ENCODE measurements around the gene CCDC141.
A peak's percentile ranks its signal among the peaks of the same experiment; 100 is the strongest.

The CCDC141 gene

GRCh38 chr2:178912416-178913048 lies 137.4 kb downstream of the CCDC141 start:
- DNase-seq (ENCODE audit: low read depth in 2 of 2, low spot score in 1 of 2) = no peak

DNA sequence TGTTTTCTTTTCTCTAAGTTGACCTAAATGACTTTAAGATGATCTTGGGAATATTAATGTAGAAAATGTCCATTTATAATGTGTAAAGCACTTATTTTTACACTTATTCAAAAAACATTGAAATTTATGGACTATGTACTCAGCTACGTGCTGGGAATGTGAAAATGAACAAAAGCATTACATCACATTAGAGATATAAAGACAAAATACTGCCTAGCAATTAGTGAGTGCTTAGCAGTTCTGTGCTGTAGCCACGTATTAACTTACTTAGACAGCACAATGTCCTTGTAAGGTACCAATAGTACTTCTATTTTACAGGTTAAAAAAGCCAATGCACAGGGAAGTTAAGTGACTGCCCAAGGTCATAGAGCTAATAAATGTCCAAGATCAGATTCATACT lies 138.9 kb downstream of the CCDC141 start:
- DNase-seq (ENCODE audit: low read depth in 2 of 2, low spot score in 1 of 2) = no peak

DNA sequence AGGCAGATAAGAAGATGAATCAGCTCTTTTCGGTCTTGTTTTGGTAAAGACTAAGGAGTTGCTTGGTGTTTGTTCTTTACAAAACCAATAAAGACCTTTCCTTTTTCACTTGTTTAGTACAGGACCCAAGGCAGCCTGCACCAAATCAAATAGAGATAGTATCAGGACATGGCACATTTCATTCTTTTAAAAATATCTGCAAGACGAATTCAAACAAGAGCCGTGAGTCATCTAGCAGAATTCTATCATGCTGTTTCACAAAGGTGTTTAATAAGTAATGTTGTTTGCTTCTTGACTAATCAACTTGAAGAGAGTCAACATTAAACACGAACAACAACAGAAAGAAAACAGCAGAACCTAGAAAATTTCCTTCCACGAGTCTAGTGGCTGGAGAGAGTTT lies 139.9 kb downstream of the CCDC141 start:
- DNase-seq (ENCODE audit: low read depth in 2 of 2, low spot score in 1 of 2) = no peak

GRCh38 chr2:178909507-178909906 lies 140.4 kb downstream of the CCDC141 start:
- no peak for DNase-seq (ENCODE audit: low read depth in 2 of 2, low spot score in 1 of 2)

DNA sequence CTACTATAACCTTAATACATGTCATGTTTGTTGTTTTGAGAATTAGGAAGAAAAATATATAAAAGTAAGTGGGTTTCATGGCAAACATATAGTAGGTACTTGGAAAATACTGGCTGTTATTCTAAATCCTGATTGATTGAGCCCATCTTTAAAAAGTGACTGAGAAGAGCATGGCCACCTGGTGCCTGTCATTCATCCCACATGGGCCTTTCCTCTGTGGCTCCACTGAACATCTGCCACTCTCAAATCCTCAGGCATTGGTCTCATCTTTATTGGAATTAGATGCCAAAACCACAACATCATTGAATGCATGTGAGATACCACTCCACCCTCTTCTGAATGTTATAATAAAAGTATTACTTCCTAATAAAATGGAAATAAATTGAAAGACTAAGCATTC lies 141.1 kb downstream of the CCDC141 start:
- no peak for DNase-seq (ENCODE audit: low read depth in 2 of 2, low spot score in 1 of 2)

DNA sequence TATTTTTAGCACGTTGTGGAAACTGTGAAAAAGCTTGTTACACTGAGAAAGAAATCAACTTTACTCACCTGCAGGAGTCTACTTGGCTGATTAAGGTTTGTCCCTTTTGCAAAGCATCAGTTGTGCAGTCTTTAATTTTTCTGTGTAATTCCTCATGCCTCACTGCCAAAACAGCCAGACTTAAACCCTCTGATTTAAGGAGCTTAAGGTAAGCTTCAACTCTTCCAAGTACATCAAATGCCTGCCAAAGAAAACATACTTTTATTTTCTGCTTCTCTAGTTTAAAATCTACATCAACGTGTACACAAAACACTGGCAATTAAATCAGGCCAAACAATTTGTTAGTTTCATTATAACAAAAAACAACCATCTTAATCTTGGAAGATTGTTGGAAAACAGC lies 144.7 kb downstream of the CCDC141 start:
- DNase-seq (ENCODE audit: low read depth in 2 of 2, low spot score in 1 of 2) = no peak

- no peak for DNase-seq (ENCODE audit: low read depth in 2 of 2, low spot score in 1 of 2)
Measured at GRCh38 chr2:178899656-178900055, 150.3 kb downstream of the CCDC141 start.

GRCh38 chr2:178895872-178896271 lies 154.1 kb downstream of the CCDC141 start:
- no peak for DNase-seq (ENCODE audit: low read depth in 2 of 2, low spot score in 1 of 2)

GRCh38 chr2:178895171-178895570 lies 154.8 kb downstream of the CCDC141 start:
- DNase-seq (ENCODE audit: low read depth in 2 of 2, low spot score in 1 of 2) = no peak

- DNase-seq (ENCODE audit: low read depth in 2 of 2, low spot score in 1 of 2) = no peak
Measured at GRCh38 chr2:178892751-178893625, 156.9 kb downstream of the CCDC141 start.

DNA sequence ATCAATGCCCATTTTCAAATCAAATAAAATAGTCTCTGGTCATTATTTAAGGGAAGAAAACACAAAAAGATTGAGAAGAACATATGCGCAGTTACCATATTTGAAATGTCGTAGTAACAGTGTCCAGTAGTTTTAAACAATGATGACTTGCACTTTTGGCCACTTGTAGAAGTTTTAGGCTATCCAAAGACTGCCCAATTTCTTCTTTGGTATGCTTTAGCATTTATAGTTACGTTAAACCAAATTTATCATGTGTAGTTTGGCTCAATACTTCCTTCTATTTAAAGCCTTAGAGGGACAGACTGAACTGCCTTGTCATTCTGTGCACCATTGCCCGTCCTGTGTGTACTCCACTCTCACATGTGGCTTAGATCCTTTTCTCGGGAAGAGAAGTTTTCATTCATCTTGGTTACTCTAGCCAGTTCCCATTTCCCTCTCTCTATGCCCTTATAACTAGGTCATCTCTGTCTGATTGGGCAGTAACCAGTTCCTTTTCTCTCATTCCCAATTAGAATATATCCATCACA lies 157.9 kb downstream of the CCDC141 start:
- DNase-seq (ENCODE audit: low read depth in 2 of 2, low spot score in 1 of 2) = no peak

DNA sequence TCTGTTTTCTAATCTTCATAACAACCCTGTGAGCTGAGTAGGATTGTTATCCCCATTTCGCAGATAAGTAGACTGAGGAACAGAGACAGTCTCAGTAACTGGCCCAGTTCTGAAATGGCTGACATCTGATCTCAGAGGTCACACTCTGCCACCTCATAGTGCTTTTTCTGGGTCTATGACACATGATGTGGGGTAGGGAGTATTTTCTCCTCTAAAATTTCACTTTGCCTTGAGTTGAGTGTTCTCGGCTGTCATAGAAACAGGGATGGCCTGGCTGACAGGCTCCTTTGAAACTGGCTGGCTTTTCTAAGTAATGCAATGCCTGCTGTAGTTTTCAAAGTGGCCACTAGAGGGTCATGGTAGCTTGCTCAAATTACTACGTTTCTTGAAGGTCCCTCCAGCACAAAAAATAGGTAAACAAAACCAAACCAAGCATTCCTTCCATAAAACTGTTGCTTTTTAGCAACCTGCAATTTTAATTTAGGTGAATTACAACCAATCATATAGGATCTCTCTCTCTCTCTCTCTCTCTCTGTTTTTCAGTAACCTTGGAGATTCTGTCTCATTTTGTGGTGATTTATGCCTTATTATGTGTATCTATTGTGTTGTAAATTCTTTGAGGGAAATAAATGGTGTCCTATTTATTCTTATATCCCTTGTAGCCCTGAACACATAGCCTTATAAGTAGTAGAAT lies 158.5 kb downstream of the CCDC141 start:
- DNase-seq (ENCODE audit: low read depth in 2 of 2, low spot score in 1 of 2) = peak; percentile 2 to 20

- DNase-seq (ENCODE audit: low read depth in 2 of 2, low spot score in 1 of 2) = no peak
Measured at GRCh38 chr2:178886006-178886405, 163.9 kb downstream of the CCDC141 start.

- no peak for DNase-seq (ENCODE audit: low read depth in 2 of 2, low spot score in 1 of 2)
Measured at GRCh38 chr2:178884440-178884839, 165.5 kb downstream of the CCDC141 start.

DNA sequence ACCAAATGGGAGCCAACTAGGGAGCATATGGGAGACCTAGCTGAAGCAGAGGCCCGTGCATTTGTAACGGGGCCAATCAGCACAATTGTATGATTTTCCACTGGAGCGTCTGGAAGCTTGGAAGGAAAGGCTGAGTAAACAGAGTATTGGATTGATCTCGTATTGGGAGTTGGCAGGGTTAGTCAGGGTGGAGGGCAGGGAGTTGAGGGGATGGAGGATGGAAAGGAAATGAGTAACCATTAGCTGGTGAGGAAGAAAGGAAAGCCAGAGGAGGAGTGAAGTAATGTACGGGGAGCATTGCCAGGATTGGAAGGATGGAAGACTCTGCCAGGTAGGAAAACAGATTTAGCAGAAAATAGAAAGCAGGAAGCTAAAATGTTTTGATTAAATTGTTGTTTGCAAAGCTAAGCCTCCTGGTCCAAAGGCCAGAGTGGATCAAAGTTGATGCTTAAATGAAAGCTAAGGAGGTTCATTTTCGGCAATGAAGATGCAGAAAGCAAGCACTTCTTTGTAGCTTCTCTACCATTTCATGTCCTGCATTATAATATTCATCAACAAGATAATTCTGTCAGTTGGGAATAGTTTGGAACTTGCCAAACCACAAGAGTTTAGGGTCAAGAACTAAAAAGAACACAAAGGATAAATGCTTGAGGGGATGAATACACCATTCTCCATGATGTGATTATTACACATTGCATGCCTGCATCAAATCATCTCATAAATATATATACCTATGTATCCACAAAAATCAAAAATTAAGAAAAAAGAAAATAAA lies 167.1 kb downstream of the CCDC141 start:
- no peak for DNase-seq (ENCODE audit: low read depth in 2 of 2, low spot score in 1 of 2)

DNA sequence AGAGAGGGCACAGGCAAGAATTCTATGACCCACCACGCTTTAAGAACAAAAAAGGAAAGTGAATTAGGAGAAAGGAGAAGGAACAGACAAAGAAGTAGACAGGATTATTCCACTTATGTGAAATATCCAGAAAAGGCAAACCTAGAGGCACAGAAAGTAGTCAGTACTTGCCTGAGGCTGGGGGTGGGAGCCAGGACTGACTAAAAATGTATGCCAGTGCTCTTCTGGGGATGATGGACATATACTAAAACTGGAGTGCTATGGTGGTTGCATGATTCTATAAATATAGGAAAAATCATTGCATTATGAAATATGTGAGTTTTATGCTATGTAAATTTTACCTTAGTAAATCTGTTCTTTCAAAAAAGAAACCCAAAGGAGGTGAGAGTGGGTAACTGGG lies 168.9 kb downstream of the CCDC141 start:
- no peak for DNase-seq (ENCODE audit: low read depth in 2 of 2, low spot score in 1 of 2)

- no peak for DNase-seq (ENCODE audit: low read depth in 2 of 2, low spot score in 1 of 2)
Measured at GRCh38 chr2:178880257-178880656, 169.7 kb downstream of the CCDC141 start.

DNA sequence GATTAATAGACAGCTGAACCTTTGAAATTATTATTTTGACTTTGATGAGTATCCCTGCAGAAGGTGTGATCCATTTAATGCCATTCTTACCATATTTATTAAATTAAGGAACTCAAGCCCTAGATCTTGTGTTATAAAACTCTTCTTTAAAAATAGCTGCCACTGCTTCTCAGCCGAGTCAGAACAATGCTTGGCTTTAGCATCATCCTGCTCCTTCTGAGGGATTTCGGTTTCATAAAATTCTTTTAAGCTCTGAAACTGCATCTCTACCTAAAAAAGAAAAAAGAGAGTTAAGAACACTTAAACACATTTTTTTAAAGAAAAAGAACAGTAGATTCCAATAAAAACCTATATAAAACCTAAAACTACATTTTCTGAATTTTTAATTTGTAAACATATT lies 172.1 kb downstream of the CCDC141 start:
- no peak for DNase-seq (ENCODE audit: low read depth in 2 of 2, low spot score in 1 of 2)

DNA sequence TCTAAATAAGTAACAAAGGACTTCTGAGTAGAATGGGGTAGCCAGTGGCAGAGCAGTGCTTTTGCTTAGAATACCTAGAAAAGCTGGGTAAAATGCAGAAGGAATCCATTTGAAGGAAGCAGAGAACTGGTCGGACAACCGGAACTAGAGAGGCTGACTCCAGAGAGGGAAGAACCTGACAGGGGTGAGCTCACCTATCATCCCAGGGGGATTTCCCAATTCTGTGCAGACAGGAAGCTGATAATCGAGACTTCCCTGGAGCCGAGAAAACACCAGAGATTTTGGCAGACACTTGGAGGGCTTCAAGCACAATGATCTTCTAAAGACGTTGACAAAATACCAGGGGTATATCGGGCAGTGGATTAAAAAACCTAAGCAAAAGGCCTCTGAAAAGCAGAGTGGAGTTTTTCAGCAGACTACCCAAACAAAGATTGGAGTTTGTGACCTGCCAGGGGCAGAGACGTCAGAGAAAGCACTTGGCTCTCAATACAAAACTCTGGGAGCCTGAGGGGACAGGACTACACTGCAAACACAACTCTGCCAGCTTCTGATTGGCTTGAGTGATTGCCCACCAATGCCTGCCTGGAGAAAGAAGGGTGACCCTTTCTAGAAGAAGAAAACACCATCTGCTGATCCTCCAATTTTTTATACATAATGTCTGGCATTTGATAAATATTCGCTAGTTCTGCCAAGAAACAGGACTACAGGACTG lies 175.3 kb downstream of the CCDC141 start:
- DNase-seq (ENCODE audit: low read depth in 2 of 2, low spot score in 1 of 2) = no peak

- no peak for DNase-seq (ENCODE audit: low read depth in 2 of 2, low spot score in 1 of 2)
Measured at GRCh38 chr2:178873912-178874311, 176.0 kb downstream of the CCDC141 start.
